NT2/D1 (cell line): ENCODE measurements around the gene TAF15.

Experiments used
- DNase-seq: peaks from one replicate; pipeline ENCODE4 v3.0.0-alpha.2; 2011; ENCODE audit warnings: low read depth, low spot score
- H3K27me3 ChIP-seq: 2 replicates; pipeline ENCODE4 v1.6.0; 2011; ENCODE audit warnings: mild to moderate bottlenecking; ENCODE audit not compliant: insufficient read length, insufficient read depth
- H3K36me3 ChIP-seq: 2 replicates; pipeline ENCODE4 v1.6.1; 2011; ENCODE audit warnings: mild to moderate bottlenecking, low read length, mixed read lengths; ENCODE audit not compliant: insufficient read depth, insufficient read length
- H3K4me1 ChIP-seq: 2 replicates; pipeline ENCODE4 v1.5.1; 2011; ENCODE audit not compliant: insufficient read depth, insufficient read length
- H3K4me3 ChIP-seq: 2 replicates; pipeline ENCODE4 v1.5.1; 2011; ENCODE audit warnings: low read depth; ENCODE audit not compliant: insufficient read length
- H3K9ac ChIP-seq: 2 replicates; pipeline ENCODE4 v1.6.0; 2011; ENCODE audit warnings: low read depth; ENCODE audit not compliant: insufficient read length
- H3K9me3 ChIP-seq: 2 replicates; pipeline ENCODE4 v1.5.1; 2011; ENCODE audit warnings: mild to moderate bottlenecking, low read length; ENCODE audit not compliant: insufficient read depth
- SUZ12 ChIP-seq: IDR thresholded peaks from 2 replicates; pipeline ENCODE4 v1.6.1; 2011; ENCODE audit not compliant: insufficient read length, insufficient read depth; ENCODE audit errors: extremely low read depth
- YY1 ChIP-seq: IDR thresholded peaks from 2 replicates; pipeline ENCODE4 v1.6.1; 2011; ENCODE audit not compliant: insufficient read length, insufficient read depth
- ZNF274 ChIP-seq: IDR thresholded peaks from 2 replicates; pipeline ENCODE4 v1.6.1; 2011; ENCODE audit warnings: mild to moderate bottlenecking, low read depth, low read length

Gene TAF15

DNA sequence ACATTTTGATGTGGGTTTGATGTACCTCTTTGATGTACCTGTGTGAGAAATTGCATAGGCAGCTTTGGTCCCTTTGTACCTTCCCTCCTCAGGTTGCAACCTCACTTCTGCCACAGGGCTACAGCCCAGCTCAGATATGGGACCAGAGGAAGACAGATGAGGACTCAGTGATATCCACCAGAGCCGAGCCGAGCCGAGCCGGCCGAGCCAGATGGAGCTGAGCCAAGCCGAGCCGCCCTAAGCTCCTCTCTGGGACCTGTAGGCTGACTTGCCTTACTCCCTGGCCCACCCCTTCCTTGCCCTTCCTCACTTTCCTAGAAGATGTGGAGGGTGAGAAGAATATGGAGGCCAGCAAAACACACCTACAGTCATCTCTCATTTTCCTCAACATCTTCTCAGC is 55.6 kb downstream of the TAF15 start:
- no peak for TF ChIP-seq ZNF274
- TF ChIP-seq YY1, result no peak
- no peak for TF ChIP-seq SUZ12
- H3K9me3 ChIP-seq, result no peaks in the 10 kb centered on the region
- no peak overlapping the region for H3K4me3 ChIP-seq
- no peaks in the 10 kb centered on the region for H3K36me3 ChIP-seq
- H3K4me1 ChIP-seq, result no peaks in the 10 kb centered on the region
- H3K27me3 ChIP-seq, result no peaks in the 10 kb centered on the region
- H3K9ac ChIP-seq, result no peak overlapping the region
- no peak for DNase-seq

DNA sequence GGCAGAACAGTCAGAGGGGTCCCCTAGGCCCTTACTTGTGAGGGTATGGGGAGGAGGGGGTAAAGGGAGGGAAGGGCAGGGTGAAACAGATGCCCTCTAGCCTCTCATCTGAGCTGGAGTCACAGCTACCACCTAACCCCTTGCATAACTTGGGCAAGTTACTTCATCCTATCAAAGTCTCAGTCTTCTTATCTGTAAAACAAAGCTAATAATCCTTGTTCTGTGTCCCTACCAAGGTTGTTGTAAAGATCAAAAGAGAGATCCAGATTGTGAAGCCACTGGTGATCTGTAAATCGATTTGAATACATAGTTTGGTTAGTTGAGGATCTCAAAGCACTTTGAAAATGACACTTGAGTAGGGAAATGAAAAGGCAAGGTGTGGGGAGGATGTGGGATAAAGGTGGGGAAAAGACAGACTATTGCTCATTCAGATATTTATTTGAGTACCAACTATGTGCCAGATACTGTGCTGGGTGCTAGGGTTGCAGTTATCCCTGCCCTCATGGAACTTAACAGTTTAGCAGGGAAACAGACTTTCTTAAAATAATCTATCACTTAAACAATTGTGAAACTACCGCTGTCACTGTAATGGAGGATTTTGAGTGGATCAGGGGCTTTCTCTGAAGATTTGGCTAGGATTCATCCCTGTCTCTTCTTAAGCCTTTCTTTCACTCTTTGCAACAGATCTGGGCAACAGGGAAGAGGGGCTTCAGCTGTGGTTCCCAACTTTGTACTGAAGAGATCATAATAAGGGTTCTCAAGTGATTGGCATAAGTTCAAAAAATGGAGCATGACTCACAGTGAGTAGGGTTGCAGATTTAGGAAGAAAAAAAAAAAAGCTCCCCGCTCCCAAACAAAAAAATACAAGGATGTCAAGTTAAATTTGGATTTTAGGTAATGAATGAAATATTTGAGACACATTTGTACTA is 56.4 kb downstream of the TAF15 start:
- TF ChIP-seq ZNF274 (no peak), SUZ12 (no peak), YY1 (no peak)
- Histone ChIP-seq H3K4me1 (no peaks in the 10 kb centered on the region), H3K9ac (no peak overlapping the region), H3K9me3 (no peaks in the 10 kb centered on the region), H3K4me3 (no peak overlapping the region), H3K27me3 (no peaks in the 10 kb centered on the region), H3K36me3 (no peaks in the 10 kb centered on the region)
- DNase-seq, result no peak

GRCh38 chr17:35866341-35866950 is 57.2 kb downstream of the TAF15 start:
- H3K36me3 ChIP-seq, result no peaks in the 10 kb centered on the region
- no peak for DNase-seq
- TF ChIP-seq YY1 (no peak), ZNF274 (no peak), SUZ12 (no peak)
- H3K4me3 ChIP-seq, result no peak overlapping the region
- no peaks in the 10 kb centered on the region for H3K27me3 ChIP-seq
- H3K9me3 ChIP-seq, result no peaks in the 10 kb centered on the region
- no peak overlapping the region for H3K9ac ChIP-seq
- H3K4me1 ChIP-seq, result no peaks in the 10 kb centered on the region

GRCh38 chr17:35867574-35867973 is 58.3 kb downstream of the TAF15 start:
- H3K27me3 ChIP-seq, result no peaks in the 10 kb centered on the region
- H3K9me3 ChIP-seq, result no peaks in the 10 kb centered on the region
- no peaks in the 10 kb centered on the region for H3K36me3 ChIP-seq
- no peak overlapping the region for H3K9ac ChIP-seq
- no peaks in the 10 kb centered on the region for H3K4me1 ChIP-seq
- H3K4me3 ChIP-seq, result no peak overlapping the region
- no peak for DNase-seq
- TF ChIP-seq SUZ12 (no peak), YY1 (no peak), ZNF274 (no peak)

DNA sequence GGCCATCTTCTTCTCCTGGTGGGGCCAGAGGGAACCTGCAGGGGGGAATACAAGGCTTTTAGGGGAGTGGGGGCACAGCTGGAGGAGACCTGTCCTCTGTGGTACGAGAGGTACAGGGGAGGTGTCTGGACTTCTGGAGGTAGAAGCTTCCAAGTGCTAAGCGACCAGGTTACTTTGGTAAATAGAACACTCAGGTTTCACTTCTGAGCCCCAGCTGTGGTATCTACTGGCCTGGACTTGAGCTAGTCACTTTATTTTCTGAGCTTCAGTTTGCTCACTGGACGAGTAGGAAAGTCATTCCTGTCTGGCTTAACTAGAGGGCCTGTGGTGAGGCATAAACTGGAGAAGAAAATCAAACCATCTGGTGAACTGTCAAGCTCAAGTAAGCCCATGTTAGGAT is 59.5 kb downstream of the TAF15 start, which contains the start of gene HEATR9:
Gene HEATR9 (minus strand): TSS at position 155 of the 400 bp plus-strand sequence. CDS start 149 bp downstream, at position 6.
- Histone ChIP-seq H3K27me3 (no peaks in the 10 kb centered on the region), H3K9me3 (no peaks in the 10 kb centered on the region), H3K4me1 (no peaks in the 10 kb centered on the region), H3K36me3 (no peaks in the 10 kb centered on the region), H3K4me3 (no peak within 1 kb of the TSS), H3K9ac (no peak within 1 kb of the TSS)
- no peak for DNase-seq
- TF ChIP-seq YY1 (no peak), SUZ12 (no peak), ZNF274 (no peak)

- no peaks in the 10 kb centered on the region for H3K27me3 ChIP-seq
- no peak overlapping the region for H3K9ac ChIP-seq
- TF ChIP-seq ZNF274, result no peak
- no peak for TF ChIP-seq YY1
- no peak for TF ChIP-seq SUZ12
- no peaks in the 10 kb centered on the region for H3K9me3 ChIP-seq
- DNase-seq, result no peak
- H3K4me1 ChIP-seq, result no peaks in the 10 kb centered on the region
- no peak overlapping the region for H3K4me3 ChIP-seq
- no peaks in the 10 kb centered on the region for H3K36me3 ChIP-seq
These were observed 61.9 kb downstream of the TAF15 start for GRCh38 chr17:35870906-35871819.
